SK-N-SH (cell line): ENCODE data around the gene PDILT. TPM values are rescaled to one million over a fixed set of nuclear protein-coding genes. Genes with fewer than 3 reads are reported as not detected.

Source experiments
- CTCF ChIA-PET: fragments of 300-600, 350-600 bp; formaldehyde crosslinking; extraction: SDS; loops from one replicate; lab custom pipeline; 2021; lab: Yijun Ruan, JAX
- POLR2A ChIA-PET: fragments of 350-600 bp; sonication (Branson Sonifier 250); formaldehyde crosslinking; extraction: SDS; loops from one replicate; lab custom pipeline; 2020; ENCODE audit warnings: antibody characterized with exemption, inconsistent platforms; lab: Yijun Ruan, JAX
- DNase-seq: peaks from one replicate; pipeline ENCODE4 v3.0.0; 2012
- H2AFZ ChIP-seq: fragments of 200-600 bp; sonication (generic); 2 replicates; pipeline ENCODE4 v1.8.1; 2016; ENCODE audit warnings: antibody characterized with exemption, mild to moderate bottlenecking, low read depth
- H3F3A ChIP-seq: fragments of 200-600 bp; sonication (generic); replicated peaks from 2 replicates; pipeline ENCODE3; 2016; ENCODE audit warnings: antibody characterized with exemption, mild to moderate bottlenecking; ENCODE audit not compliant: insufficient read depth
- H3K27ac ChIP-seq, 2 experiments: fragments of 200-500 bp in 1 of 2; fragments of 200-600 bp in 1 of 2; sonication (Bioruptor generic) in 1 of 2; sonication (generic), shearing (Covaris generic) in 1 of 2; 2 replicates each; pipeline versions ENCODE4 v1.5.1 to v1.6.1; 2014 to 2016; ENCODE audit warnings: low read depth in 2 of 2, inconsistent platforms in 1 of 2, low read length in 1 of 2, mild to moderate bottlenecking in 1 of 2, mixed read lengths in 1 of 2
- H3K27me3 ChIP-seq: fragments of 200-600 bp; sonication (generic), shearing (Covaris generic); 2 replicates; pipeline ENCODE4 v1.6.1; 2016; ENCODE audit warnings: mixed run types; ENCODE audit not compliant: insufficient read depth
- H3K36me3 ChIP-seq, 2 experiments: fragments of 200-500 bp in 1 of 2; fragments of 200-600 bp in 1 of 2; sonication (Bioruptor generic) in 1 of 2; sonication (generic) in 1 of 2; replicated peaks in 1 of 2; 2 replicates each; pipeline versions ENCODE3 to v1.5.1; 2014 to 2016; ENCODE audit warnings: low read length in 1 of 2, mild to moderate bottlenecking in 1 of 2; ENCODE audit not compliant: insufficient read depth in 2 of 2, control insufficient read depth in 1 of 2
- H3K4me1 ChIP-seq, 2 experiments: fragments of 200-500 bp in 1 of 2; fragments of 200-600 bp in 1 of 2; sonication (Bioruptor generic) in 1 of 2; sonication (generic), shearing (Covaris generic) in 1 of 2; 2 replicates each; pipeline versions ENCODE4 v1.5.1 to v1.6.1; 2014 to 2016; ENCODE audit warnings: low read depth in 1 of 2, low read length in 1 of 2, mixed run types in 1 of 2; ENCODE audit not compliant: insufficient read depth in 2 of 2, control insufficient read depth in 1 of 2
- H3K4me2 ChIP-seq: fragments of 200-600 bp; sonication (generic), shearing (Covaris generic); 2 replicates; pipeline ENCODE4 v1.6.1; 2017; ENCODE audit warnings: mixed run types
- H3K4me3 ChIP-seq, 2 experiments: fragments of 200-500 bp in 1 of 2; fragments of 200-600 bp in 1 of 2; sonication (Bioruptor generic) in 1 of 2; sonication (generic), shearing (Covaris generic) in 1 of 2; 2 replicates each; pipeline versions ENCODE4 v1.5.1 to v1.8.1; 2014 to 2016; ENCODE audit warnings: low read depth in 2 of 2, inconsistent platforms in 1 of 2, low read length in 1 of 2, mild to moderate bottlenecking in 1 of 2, mixed read lengths in 1 of 2, moderate library complexity in 1 of 2
- H3K79me2 ChIP-seq: fragments of 200-600 bp; sonication (generic); 2 replicates; pipeline ENCODE4 v1.8.1; 2017; ENCODE audit warnings: mild to moderate bottlenecking; ENCODE audit not compliant: insufficient read depth
- H3K9ac ChIP-seq: fragments of 200-600 bp; sonication (generic); 2 replicates; pipeline ENCODE4 v1.6.1; 2017; ENCODE audit warnings: mixed run types
- H3K9me2 ChIP-seq: fragments of 200-600 bp; sonication (generic); 2 replicates; pipeline ENCODE4 v1.6.1; 2017; ENCODE audit warnings: mixed run types
- H3K9me3 ChIP-seq: fragments of 200-600 bp; sonication (generic); 2 replicates; pipeline ENCODE4 v1.6.1; 2017; ENCODE audit warnings: mixed run types, mild to moderate bottlenecking, moderate library complexity
- H4K20me1 ChIP-seq: fragments of 200-600 bp; sonication (generic); 2 replicates; pipeline ENCODE4 v1.6.1; 2017; ENCODE audit warnings: mild to moderate bottlenecking, mixed run types; ENCODE audit not compliant: insufficient read depth
- CHD2 ChIP-seq: fragments of 150-350 bp; IDR thresholded peaks from 2 replicates; pipeline ENCODE4 v1.6.1; 2018; ENCODE audit warnings: low read length; ENCODE audit not compliant: partially characterized antibody
- ELF1 ChIP-seq: IDR thresholded peaks from 2 replicates; pipeline ENCODE4 v1.4.0; 2012
- EP300 ChIP-seq, 2 experiments: IDR thresholded peaks; 2 replicates each; pipeline versions ENCODE4 v1.4.0 to v1.6.1; 2012; ENCODE audit warnings: borderline replicate concordance in 1 of 2, low read depth in 1 of 2, low read length in 1 of 2
- EZH2phosphoT487 ChIP-seq: fragments of 200-600 bp; sonication (generic); IDR thresholded peaks from 2 replicates; pipeline ENCODE4 v1.6.1; 2017; ENCODE audit warnings: low read depth, mixed run types, mild to moderate bottlenecking, antibody characterized with exemption, moderate library complexity, borderline replicate concordance
- FOSL2 ChIP-seq: IDR thresholded peaks from 2 replicates; pipeline ENCODE4 v1.4.0; 2012; ENCODE audit warnings: low read depth, mild to moderate bottlenecking, moderate library complexity, borderline replicate concordance
- GABPA ChIP-seq: IDR thresholded peaks from 2 replicates; pipeline ENCODE4 v1.4.0; 2012; ENCODE audit warnings: low read depth, mild to moderate bottlenecking
- GATA2 ChIP-seq: sonication (generic); formaldehyde crosslinking; IDR thresholded peaks from 2 replicates; pipeline ENCODE4 v1.5.0; 2020; ENCODE audit warnings: mild to moderate bottlenecking, missing genetic modification reagents
- NRF1 ChIP-seq: IDR thresholded peaks from 2 replicates; pipeline ENCODE4 v1.6.1; 2012; ENCODE audit warnings: low read depth, mild to moderate bottlenecking, low read length
- POLR2AphosphoS5 ChIP-seq: IDR thresholded peaks from 2 replicates; pipeline ENCODE4 v1.6.1; 2012; ENCODE audit warnings: low read depth, low read length
- RFX5 ChIP-seq: IDR thresholded peaks from 2 replicates; pipeline ENCODE4 v1.6.1; 2012; ENCODE audit warnings: mild to moderate bottlenecking, improper control_type of control experiment, low read length
- RXRA ChIP-seq: IDR thresholded peaks from 2 replicates; pipeline ENCODE4 v1.4.0; 2012; ENCODE audit warnings: low read depth, mild to moderate bottlenecking, borderline replicate concordance
- SIN3A ChIP-seq: IDR thresholded peaks from 2 replicates; pipeline ENCODE4 v1.6.1; 2012; ENCODE audit warnings: low read depth, mild to moderate bottlenecking, low read length, moderate library complexity, borderline replicate concordance
- TAF1 ChIP-seq: IDR thresholded peaks from 2 replicates; pipeline ENCODE4 v1.6.1; 2012; ENCODE audit warnings: low read depth, mild to moderate bottlenecking, low read length, moderate library complexity, borderline replicate concordance
- TCF12 ChIP-seq: IDR thresholded peaks from 2 replicates; pipeline ENCODE4 v1.4.0; 2012
- TEAD4 ChIP-seq: IDR thresholded peaks from 2 replicates; pipeline ENCODE4 v1.4.0; 2012; ENCODE audit warnings: mild to moderate bottlenecking, borderline replicate concordance; ENCODE audit not compliant: insufficient read depth
- YY1 ChIP-seq: IDR thresholded peaks from 2 replicates; pipeline ENCODE4 v1.4.0; 2012; ENCODE audit warnings: low read depth, mild to moderate bottlenecking
- WGBS: methylation state at CpG from one replicate; pipeline ENCODE4 v1.1.6; 2017; ENCODE audit warnings: low lambda C conversion rate; 5-methylcytosine and 5-hydroxymethylcytosine counted together
- polyA plus RNA-seq, 3 experiments: library from polyadenylated mRNA; depleted of rRNA; stranded (reverse); fragments of >200 nt; gene quantifications; 2 replicates each; pipeline ENCODE4 v1.2.3, GENCODE V29; 2012
- TF ChIP-seq, protein P1 (sequence below): fragments of 150-350 bp; IDR thresholded peaks from 2 replicates; pipeline ENCODE4 v1.6.1; 2017; ENCODE audit warnings: antibody characterized with exemption, low read length, low read depth, borderline replicate concordance
- TF ChIP-seq, protein P2 (sequence below): IDR thresholded peaks from 2 replicates; pipeline ENCODE4 v1.4.0; 2012; ENCODE audit warnings: low read depth, borderline replicate concordance
- TF ChIP-seq, protein P3 (sequence below): fragments of 200-600 bp; sonication (generic); IDR thresholded peaks from 2 replicates; pipeline ENCODE4 v1.6.1; 2017; ENCODE audit warnings: antibody characterized with exemption, mild to moderate bottlenecking, moderate library complexity
- TF ChIP-seq, protein P4 (sequence below): IDR thresholded peaks from 2 replicates; pipeline ENCODE4 v1.4.0; 2012; ENCODE audit warnings: low read depth

Gene PDILT
- polyA plus RNA-seq, 1 of the 3 experiments (the other 2 are of a cell fraction) = not detected

DNA sequence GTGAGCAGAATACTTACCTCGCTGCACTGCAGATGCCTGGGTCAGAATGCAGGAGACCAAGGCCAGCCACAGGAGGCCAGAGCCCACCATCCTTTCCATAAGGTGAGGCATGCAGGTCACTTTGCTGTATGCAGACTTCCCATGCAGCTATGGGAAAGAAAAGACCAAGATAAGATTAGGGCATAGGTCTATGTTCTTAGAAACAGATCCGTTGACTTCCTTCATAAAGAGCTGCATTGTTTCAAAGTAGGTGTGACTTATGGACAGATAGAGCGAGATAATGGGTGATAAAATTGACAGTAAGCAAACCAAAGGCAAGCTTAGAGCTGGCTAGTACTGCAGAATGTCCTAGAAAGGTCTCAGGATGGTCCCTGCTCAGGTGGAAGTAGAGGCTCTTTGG lies 78.2 kb downstream of the PDILT start (continued):
- TF ChIP-seq, protein P1, sequence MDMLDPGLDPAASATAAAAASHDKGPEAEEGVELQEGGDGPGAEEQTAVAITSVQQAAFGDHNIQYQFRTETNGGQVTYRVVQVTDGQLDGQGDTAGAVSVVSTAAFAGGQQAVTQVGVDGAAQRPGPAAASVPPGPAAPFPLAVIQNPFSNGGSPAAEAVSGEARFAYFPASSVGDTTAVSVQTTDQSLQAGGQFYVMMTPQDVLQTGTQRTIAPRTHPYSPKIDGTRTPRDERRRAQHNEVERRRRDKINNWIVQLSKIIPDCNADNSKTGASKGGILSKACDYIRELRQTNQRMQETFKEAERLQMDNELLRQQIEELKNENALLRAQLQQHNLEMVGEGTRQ = no peak
- TF ChIP-seq TAF1 (no peak), ELF1 (no peak), FOSL2 (no peak)

DNA sequence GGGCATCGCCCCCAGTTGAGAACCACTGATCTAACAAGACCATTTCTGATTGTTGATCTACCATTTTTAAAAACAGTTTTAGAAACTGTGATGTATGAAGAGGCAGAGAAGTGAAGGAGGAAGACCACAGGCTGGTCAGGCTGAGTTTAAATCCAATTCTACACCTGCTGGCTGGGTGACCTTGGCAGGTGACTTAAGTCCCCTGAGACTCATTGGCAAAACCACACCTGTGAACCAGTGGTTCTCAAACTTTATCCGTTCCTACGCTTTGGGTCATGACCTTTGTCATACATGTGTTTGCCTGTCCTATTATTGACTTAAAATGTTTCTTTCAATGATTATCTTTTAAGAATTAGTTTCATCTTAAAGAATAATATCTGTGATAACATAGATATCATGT lies 79.5 kb downstream of the PDILT start:
- POLR2A ChIA-PET = no interaction called here
- no peak for DNase-seq
- Histone ChIP-seq H3F3A (no peaks in the 10 kb centered on the region), H3K4me2 (no peak overlapping the region), H3K9me2 (no peaks in the 10 kb centered on the region), H3K4me3 (no peak overlapping the region)
- CTCF ChIA-PET = interaction anchor here (1.6 kb wide), 1 partner anchor 418 kb away, joined by 6 read pairs; no protein-coding TSS in a partner anchor
- WGBS = 2% methylated on average over 3 of the region's 3 CpGs
- TF ChIP-seq TAF1 = no peak
- TF ChIP-seq RFX5 = no peak
- TF ChIP-seq GABPA = no peak
- TF ChIP-seq, protein P2, sequence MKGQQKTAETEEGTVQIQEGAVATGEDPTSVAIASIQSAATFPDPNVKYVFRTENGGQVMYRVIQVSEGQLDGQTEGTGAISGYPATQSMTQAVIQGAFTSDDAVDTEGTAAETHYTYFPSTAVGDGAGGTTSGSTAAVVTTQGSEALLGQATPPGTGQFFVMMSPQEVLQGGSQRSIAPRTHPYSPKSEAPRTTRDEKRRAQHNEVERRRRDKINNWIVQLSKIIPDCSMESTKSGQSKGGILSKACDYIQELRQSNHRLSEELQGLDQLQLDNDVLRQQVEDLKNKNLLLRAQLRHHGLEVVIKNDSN = no peak
- TF ChIP-seq SIN3A = no peak
- no peak for TF ChIP-seq EP300 (IDR thresholded peaks at IDR 0.05; ENCODE audit: borderline replicate concordance in 1 of 2, low read depth in 1 of 2, low read length in 1 of 2)
- TF ChIP-seq YY1 = no peak
- no peak for TF ChIP-seq TEAD4
- TF ChIP-seq, protein P3, sequence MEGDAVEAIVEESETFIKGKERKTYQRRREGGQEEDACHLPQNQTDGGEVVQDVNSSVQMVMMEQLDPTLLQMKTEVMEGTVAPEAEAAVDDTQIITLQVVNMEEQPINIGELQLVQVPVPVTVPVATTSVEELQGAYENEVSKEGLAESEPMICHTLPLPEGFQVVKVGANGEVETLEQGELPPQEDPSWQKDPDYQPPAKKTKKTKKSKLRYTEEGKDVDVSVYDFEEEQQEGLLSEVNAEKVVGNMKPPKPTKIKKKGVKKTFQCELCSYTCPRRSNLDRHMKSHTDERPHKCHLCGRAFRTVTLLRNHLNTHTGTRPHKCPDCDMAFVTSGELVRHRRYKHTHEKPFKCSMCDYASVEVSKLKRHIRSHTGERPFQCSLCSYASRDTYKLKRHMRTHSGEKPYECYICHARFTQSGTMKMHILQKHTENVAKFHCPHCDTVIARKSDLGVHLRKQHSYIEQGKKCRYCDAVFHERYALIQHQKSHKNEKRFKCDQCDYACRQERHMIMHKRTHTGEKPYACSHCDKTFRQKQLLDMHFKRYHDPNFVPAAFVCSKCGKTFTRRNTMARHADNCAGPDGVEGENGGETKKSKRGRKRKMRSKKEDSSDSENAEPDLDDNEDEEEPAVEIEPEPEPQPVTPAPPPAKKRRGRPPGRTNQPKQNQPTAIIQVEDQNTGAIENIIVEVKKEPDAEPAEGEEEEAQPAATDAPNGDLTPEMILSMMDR = no peak
- no peak for TF ChIP-seq EZH2phosphoT487
- TF ChIP-seq, protein P4, sequence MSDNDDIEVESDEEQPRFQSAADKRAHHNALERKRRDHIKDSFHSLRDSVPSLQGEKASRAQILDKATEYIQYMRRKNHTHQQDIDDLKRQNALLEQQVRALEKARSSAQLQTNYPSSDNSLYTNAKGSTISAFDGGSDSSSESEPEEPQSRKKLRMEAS = no peak
- no peak for TF ChIP-seq FOSL2
- no peak for TF ChIP-seq GATA2 (CRISPR knock-in tag)
- TF ChIP-seq NRF1 = no peak
- TF ChIP-seq RXRA = no peak
- TF ChIP-seq CHD2 = no peak
- TF ChIP-seq TCF12 = no peak
- no peak for TF ChIP-seq POLR2AphosphoS5
- TF ChIP-seq, all 33 proteins: peak for 0
- Histone ChIP-seq H3K36me3 (no peaks in the 10 kb centered on the region), H3K27ac (no peak overlapping the region), H3K79me2 (no peaks in the 10 kb centered on the region), H3K27me3 (no peaks in the 10 kb centered on the region), H3K9ac (no peak overlapping the region), H2AFZ (no peak overlapping the region), H4K20me1 (no peaks in the 10 kb centered on the region), H3K4me1 (no peaks in the 10 kb centered on the region), H3K9me3 (no peaks in the 10 kb centered on the region)
